Neural cell (in vitro differentiated cells): ENCODE measurements around the gene CCDC24.

Source experiments
- TAF1 ChIP-seq: IDR thresholded peaks from 2 replicates; pipeline ENCODE4 v1.6.1; 2012; ENCODE audit warnings: low read depth
- TF ChIP-seq, protein P1 (sequence below): fragments of 450-650 bp; IDR thresholded peaks from 2 replicates; pipeline ENCODE4 v1.5.1; 2014; ENCODE audit warnings: antibody characterized with exemption, mild to moderate bottlenecking, moderate library complexity; ENCODE audit not compliant: poor library complexity, severe bottlenecking

GRCh38 chr1:43963006-43963405, 28.4 kb upstream of the CCDC24 start:
- TF ChIP-seq, protein P1, sequence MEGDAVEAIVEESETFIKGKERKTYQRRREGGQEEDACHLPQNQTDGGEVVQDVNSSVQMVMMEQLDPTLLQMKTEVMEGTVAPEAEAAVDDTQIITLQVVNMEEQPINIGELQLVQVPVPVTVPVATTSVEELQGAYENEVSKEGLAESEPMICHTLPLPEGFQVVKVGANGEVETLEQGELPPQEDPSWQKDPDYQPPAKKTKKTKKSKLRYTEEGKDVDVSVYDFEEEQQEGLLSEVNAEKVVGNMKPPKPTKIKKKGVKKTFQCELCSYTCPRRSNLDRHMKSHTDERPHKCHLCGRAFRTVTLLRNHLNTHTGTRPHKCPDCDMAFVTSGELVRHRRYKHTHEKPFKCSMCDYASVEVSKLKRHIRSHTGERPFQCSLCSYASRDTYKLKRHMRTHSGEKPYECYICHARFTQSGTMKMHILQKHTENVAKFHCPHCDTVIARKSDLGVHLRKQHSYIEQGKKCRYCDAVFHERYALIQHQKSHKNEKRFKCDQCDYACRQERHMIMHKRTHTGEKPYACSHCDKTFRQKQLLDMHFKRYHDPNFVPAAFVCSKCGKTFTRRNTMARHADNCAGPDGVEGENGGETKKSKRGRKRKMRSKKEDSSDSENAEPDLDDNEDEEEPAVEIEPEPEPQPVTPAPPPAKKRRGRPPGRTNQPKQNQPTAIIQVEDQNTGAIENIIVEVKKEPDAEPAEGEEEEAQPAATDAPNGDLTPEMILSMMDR = no peak
- no peak for TF ChIP-seq TAF1
